Stomach (tissue), 9 donors: ENCODE data around the gene MANBA. TPM values are rescaled to one million over a fixed set of nuclear protein-coding genes. Genes with fewer than 3 reads are reported as not detected.

Source experiments
- DNase-seq, 2 donors: peaks; one replicate each; pipeline versions ENCODE4 v3.0.0 to v3.0.0-alpha.2; 2013 to 2019
- H3K27ac ChIP-seq, 5 donors: fragments of 200-600 bp in 4 of 5; sonication (generic) in 4 of 5; one replicate each; pipeline ENCODE4 v1.5.1; 2013 to 2019; ENCODE audit warnings: mild to moderate bottlenecking in 1 of 5, moderate library complexity in 1 of 5
- H3K27me3 ChIP-seq, 3 donors: fragments of 200-600 bp; sonication (generic); one replicate each; pipeline ENCODE4 v1.5.1; 2017 to 2019; ENCODE audit warnings: mixed run types in 1 of 3
- H3K36me3 ChIP-seq, 4 donors: fragments of 200-600 bp; sonication (generic); 1 replicate in 3 of 4; 2 replicates in 1 of 4; pipeline ENCODE4 v1.5.1; 2016 to 2019
- H3K4me1 ChIP-seq, 4 donors: fragments of 200-600 bp; sonication (generic); one replicate each; pipeline ENCODE4 v1.5.1; 2016 to 2019
- H3K4me3 ChIP-seq, 4 donors: fragments of 200-600 bp; sonication (generic) in 3 of 4; one replicate each; pipeline ENCODE4 v1.5.1; 2016 to 2019; ENCODE audit warnings: mild to moderate bottlenecking in 1 of 4
- H3K9me3 ChIP-seq, 4 donors: fragments of 200-600 bp; sonication (generic); one replicate each; pipeline ENCODE4 v1.5.1; 2016 to 2019
- CTCF ChIP-seq, 7 experiments: fragments of 450-650 bp in 4 of 7; fragments of 200-600 bp in 3 of 7; sonication (generic) in 3 of 7; IDR thresholded peaks; one replicate each; pipeline ENCODE4 v1.5.1; 2016 to 2019; ENCODE audit warnings: antibody characterized with exemption in 7 of 7, control low read depth in 2 of 7, mild to moderate bottlenecking in 1 of 7
- EP300 ChIP-seq: sonication (generic); formaldehyde crosslinking; IDR thresholded peaks from one replicate; pipeline ENCODE4 v1.6.1; 2017; ENCODE audit warnings: antibody characterized with exemption
- POLR2A ChIP-seq, 4 donors: fragments of 450-650 bp; IDR thresholded peaks; one replicate each; pipeline ENCODE4 v1.6.1; 2016; ENCODE audit warnings: antibody characterized with exemption in 4 of 4, control low read depth in 2 of 4, mild to moderate bottlenecking in 1 of 4, moderate library complexity in 1 of 4
- POLR2AphosphoS5 ChIP-seq, 3 donors: sonication (generic); formaldehyde crosslinking; IDR thresholded peaks; one replicate each; pipeline ENCODE4 v1.6.1; 2016; ENCODE audit warnings: antibody characterized with exemption in 3 of 3
- WGBS, 5 donors: extraction: QIAGEN DNeasy Blood & Tissue Kit in 3 of 5; methylation state at CpG; one replicate each; pipeline versions ENCODE4 v1.1.5 to v1.1.7; 2013 to 2018; 5-methylcytosine and 5-hydroxymethylcytosine counted together
- intact Hi-C: fragments of 100-400 bp; cut with DNase I; formaldehyde crosslinking; loops from one replicate; pipeline ENCODE4 v1.15.1; 2023; ENCODE audit warnings: low total_unique reads
- polyA plus RNA-seq, 3 donors: library from polyadenylated mRNA; stranded (reverse); fragments of 200-250 nt; gene quantifications; one replicate each; pipeline ENCODE4 v1.2.3, GENCODE V29; 2013
- total RNA-seq, 5 donors: library from RNA; depleted of rRNA; stranded (reverse); fragments of >200 nt; gene quantifications; one replicate each; pipeline versions ENCODE4 v1.1.0 to v1.2.3, GENCODE V29; 2014 to 2016
- donor health status: healthy with polysubstance abuse.
- donor health status: Bipolar disorder and iron deficiency.
- donor health status: healthy.

The MANBA gene
- total and polyA plus RNA-seq, 8 donors, result 8.4 to 69.4 (median 24.0) TPM

GRCh38 chr4:102685768-102686167 is 75.0 kb downstream of the MANBA start:
- intact Hi-C loops, result no loop called here
- Histone ChIP-seq H3K27ac (no peak overlapping the region), H3K4me1 (peaks cover 0 to 14% (median 0%) of the 10 kb centered on the region in 4 donors), H3K9me3 (no peaks in the 10 kb centered on the region), H3K27me3 (no peaks in the 10 kb centered on the region), H3K36me3 (peaks cover 0 to 54% (median 39%) of the 10 kb centered on the region in 4 donors), H3K4me3 (no peak overlapping the region)
- TF ChIP-seq POLR2AphosphoS5 (IDR thresholded peaks at IDR 0.05), result no peak
- TF ChIP-seq POLR2A (IDR thresholded peaks at IDR 0.05), result no peak
- 85 to 90% (median 87%) methylated on average over 3 of the region's 3 CpGs for WGBS, 5 donors
- no peak for DNase-seq

- WGBS, 5 donors, result 72 to 90% (median 86%) methylated on average over 4 of the region's 4 CpGs
- no peak for DNase-seq
- intact Hi-C loops, result no loop called here
- H3K4me1 ChIP-seq, result peaks cover 0 to 14% (median 0%) of the 10 kb centered on the region in 4 donors
- H3K9me3 ChIP-seq, result no peaks in the 10 kb centered on the region
- H3K4me3 ChIP-seq, result no peak overlapping the region
- H3K27ac ChIP-seq, result no peak overlapping the region
- peaks cover 0 to 46% (median 30%) of the 10 kb centered on the region in 4 donors for H3K36me3 ChIP-seq
- TF ChIP-seq POLR2AphosphoS5 (IDR thresholded peaks at IDR 0.05) (no peak), CTCF (IDR thresholded peaks at IDR 0.05) (no peak), EP300 (no peak), POLR2A (IDR thresholded peaks at IDR 0.05) (no peak)
- H3K27me3 ChIP-seq, result no peaks in the 10 kb centered on the region
These were observed 76.1 kb downstream of the MANBA start for GRCh38 chr4:102684610-102685052.

- TF ChIP-seq EP300 (no peak), POLR2AphosphoS5 (IDR thresholded peaks at IDR 0.05) (no peak), CTCF (IDR thresholded peaks at IDR 0.05) (no peak), POLR2A (IDR thresholded peaks at IDR 0.05) (no peak)
- DNase-seq, result no peak
- intact Hi-C loops, result no loop called here
- no peaks in the 10 kb centered on the region for H3K27me3 ChIP-seq
- 90 to 95% (median 91%) methylated on average over 5 of the region's 5 CpGs for WGBS, 5 donors
- H3K4me1 ChIP-seq, result peaks cover 0 to 14% (median 0%) of the 10 kb centered on the region in 4 donors
- no peaks in the 10 kb centered on the region for H3K9me3 ChIP-seq
- H3K4me3 ChIP-seq, result no peak overlapping the region
- no peak overlapping the region for H3K27ac ChIP-seq
- peaks cover 0 to 40% (median 25%) of the 10 kb centered on the region in 4 donors for H3K36me3 ChIP-seq
These were observed 76.7 kb downstream of the MANBA start for GRCh38 chr4:102683881-102684609.

- H3K4me3 ChIP-seq, result no peak overlapping the region
- intact Hi-C loops, result no loop called here
- no peak for DNase-seq
- H3K9me3 ChIP-seq, result no peaks in the 10 kb centered on the region
- no peaks in the 10 kb centered on the region for H3K4me1 ChIP-seq
- no peaks in the 10 kb centered on the region for H3K27me3 ChIP-seq
- WGBS, 5 donors, result 76 to 88% (median 83%) methylated on average over 4 of the region's 4 CpGs
- TF ChIP-seq POLR2AphosphoS5 (IDR thresholded peaks at IDR 0.05), result no peak
- TF ChIP-seq EP300, result no peak
- no peak for TF ChIP-seq POLR2A (IDR thresholded peaks at IDR 0.05)
- TF ChIP-seq CTCF (IDR thresholded peaks at IDR 0.05), result no peak
- H3K27ac ChIP-seq, result no peak overlapping the region
- peaks cover 0 to 30% (median 21%) of the 10 kb centered on the region in 4 donors for H3K36me3 ChIP-seq
These were observed 82.0 kb downstream of the MANBA start for GRCh38 chr4:102678695-102679335.
